Left ventricle myocardium inferior (tissue), 1 donor: ENCODE results near the gene ZNF280B. TPM values are rescaled to one million over a fixed set of nuclear protein-coding genes. Genes with fewer than 3 reads are reported as not detected.
"Not testable (repeated sequence)": the region's sequence is repeated elsewhere in the genome, so short reads cannot be mapped to it uniquely, and the experiment has no call there.

Experiments
- DNase-seq: peaks from one replicate; pipeline ENCODE4 v3.0.0-alpha.2; 2020
- H3K27ac ChIP-seq: fragments of 200-600 bp; replicated peaks from 2 replicates; pipeline ENCODE4 v1.8.0; 2021
- H3K27me3 ChIP-seq: fragments of 200-600 bp; 2 replicates; pipeline ENCODE4 v1.8.0; 2021; ENCODE audit warnings: low read depth
- H3K36me3 ChIP-seq: fragments of 200-600 bp; 2 replicates; pipeline ENCODE4 v1.8.0; 2021
- H3K4me1 ChIP-seq: fragments of 200-600 bp; 2 replicates; pipeline ENCODE4 v1.8.0; 2021
- H3K4me3 ChIP-seq: fragments of 200-600 bp; 2 replicates; pipeline ENCODE4 v1.8.0; 2021; ENCODE audit warnings: mild to moderate bottlenecking, moderate library complexity
- H3K9me3 ChIP-seq: fragments of 200-600 bp; replicated peaks from 2 replicates; pipeline ENCODE4 v1.8.0; 2021
- CTCF ChIP-seq: fragments of 200-600 bp; IDR thresholded peaks from 2 replicates; pipeline ENCODE4 v1.8.0; 2021; ENCODE audit warnings: antibody characterized with exemption, mild to moderate bottlenecking, borderline replicate concordance
- intact Hi-C: fragments of 100-400 bp; cut with micrococcal nuclease; formaldehyde crosslinking; loops from one replicate; pipeline ENCODE4 v1.11.0; 2022
- total RNA-seq: library from RNA; stranded (reverse); fragmentation: NEBNext Ultra II Directional; extraction: Animal tissue kit (Norgen Biotek cat#: 25700); gene quantifications from one replicate; pipeline ENCODE4 v1.2.1, GENCODE V29; 2021
- donor health status: DM: no; HTN: yes; CAD: no; lungs with severe emphysema.

The ZNF280B gene
- total RNA-seq, 1 donor from 2014 or later: 0.96 TPM

- Histone ChIP-seq H3K4me3 (no peak overlapping the region), H3K27me3 (peaks cover 94% of the 10 kb centered on the region), H3K4me1 (no peaks in the 10 kb centered on the region), H3K9me3 (peaks cover 15% of the 10 kb centered on the region), H3K36me3 (no peaks in the 10 kb centered on the region), H3K27ac (no peak overlapping the region)
- intact Hi-C loops: no loop called here
- no peak for DNase-seq
- TF ChIP-seq CTCF: no peak
Observed at GRCh38 chr22:22450343-22450839, 58.2 kb downstream of the ZNF280B start.

GRCh38 chr22:22449819-22450218 is 58.7 kb downstream of the ZNF280B start:
- TF ChIP-seq CTCF: no peak
- no peak for DNase-seq
- Histone ChIP-seq H3K4me1 (no peaks in the 10 kb centered on the region), H3K27ac (no peak overlapping the region), H3K36me3 (no peaks in the 10 kb centered on the region), H3K4me3 (no peak overlapping the region), H3K27me3 (peaks cover 93% of the 10 kb centered on the region), H3K9me3 (peaks cover 15% of the 10 kb centered on the region)
- intact Hi-C loops: no loop called here

GRCh38 chr22:22446517-22446916 is 62.0 kb downstream of the ZNF280B start:
- no peaks in the 10 kb centered on the region for H3K4me1 ChIP-seq
- peaks cover 18% of the 10 kb centered on the region for H3K9me3 ChIP-seq
- DNase-seq: no peak
- no peaks in the 10 kb centered on the region for H3K36me3 ChIP-seq
- H3K4me3 ChIP-seq: no peak overlapping the region
- no peak for TF ChIP-seq CTCF
- peaks cover 71% of the 10 kb centered on the region for H3K27me3 ChIP-seq
- H3K27ac ChIP-seq: no peak overlapping the region
- intact Hi-C loops: no loop called here

GRCh38 chr22:22444007-22444589 is 64.4 kb downstream of the ZNF280B start:
- H3K4me1 ChIP-seq, H3K27ac ChIP-seq, H3K4me3 ChIP-seq, DNase-seq, intact Hi-C loops, H3K36me3 ChIP-seq: not testable (repeated sequence)
- H3K27me3 ChIP-seq: peaks cover 71% of the 10 kb centered on the region
- peaks cover 18% of the 10 kb centered on the region for H3K9me3 ChIP-seq

- no peak for DNase-seq
- Histone ChIP-seq H3K9me3 (peaks cover 18% of the 10 kb centered on the region), H3K4me1 (no peaks in the 10 kb centered on the region), H3K4me3 (no peak overlapping the region), H3K27me3 (peaks cover 71% of the 10 kb centered on the region), H3K27ac (no peak overlapping the region), H3K36me3 (no peaks in the 10 kb centered on the region)
- intact Hi-C loops: no loop called here
- TF ChIP-seq CTCF: no peak
Observed at GRCh38 chr22:22442928-22443709, 65.4 kb downstream of the ZNF280B start.

- H3K36me3 ChIP-seq, H3K4me3 ChIP-seq, intact Hi-C loops, DNase-seq, H3K4me1 ChIP-seq, H3K27ac ChIP-seq: not testable (repeated sequence)
- Histone ChIP-seq H3K27me3 (peaks cover 71% of the 10 kb centered on the region), H3K9me3 (peaks cover 18% of the 10 kb centered on the region)
Observed at GRCh38 chr22:22441626-22442025, 66.9 kb downstream of the ZNF280B start.
